Esophagus muscularis mucosa (tissue), 4 donors: ENCODE measurements around the gene SDR9C7. TPM values are rescaled to one million over a fixed set of nuclear protein-coding genes. Genes with fewer than 3 reads are reported as not detected.

Source experiments
- DNase-seq: peaks from one replicate; pipeline ENCODE4 v3.0.0-alpha.2; 2017; ENCODE audit errors: extremely low spot score
- H3K27ac ChIP-seq, 4 donors: fragments of 200-600 bp; sonication (generic); replicated peaks in 1 of 4; 1 replicate in 3 of 4; 2 replicates in 1 of 4; pipeline ENCODE4 v1.5.1; 2016 to 2019; ENCODE audit warnings: mild to moderate bottlenecking in 1 of 4
- H3K27me3 ChIP-seq, 4 donors: fragments of 200-600 bp; sonication (generic); one replicate each; pipeline versions ENCODE4 v1.5.1 to v1.6.0; 2016 to 2019
- H3K36me3 ChIP-seq, 4 donors: fragments of 200-600 bp; sonication (generic); one replicate each; pipeline ENCODE4 v1.5.1; 2016 to 2019
- H3K4me1 ChIP-seq, 4 donors: fragments of 200-600 bp; sonication (generic); one replicate each; pipeline ENCODE4 v1.5.1; 2016 to 2019
- H3K4me3 ChIP-seq, 4 donors: fragments of 200-600 bp; sonication (generic); 1 replicate in 2 of 4; 2 replicates in 2 of 4; pipeline ENCODE4 v1.5.1; 2016 to 2019; ENCODE audit warnings: mild to moderate bottlenecking in 4 of 4, moderate library complexity in 1 of 4
- H3K9me3 ChIP-seq, 4 donors: fragments of 200-600 bp; sonication (generic); 1 replicate in 3 of 4; 2 replicates in 1 of 4; pipeline ENCODE4 v1.5.1; 2016 to 2019
- EP300 ChIP-seq: sonication (generic); formaldehyde crosslinking; IDR thresholded peaks from one replicate; pipeline ENCODE4 v1.6.1; 2017; ENCODE audit warnings: antibody characterized with exemption
- POLR2A ChIP-seq: fragments of 450-650 bp; IDR thresholded peaks from one replicate; pipeline ENCODE4 v1.6.1; 2017; ENCODE audit warnings: antibody characterized with exemption, moderate library complexity, mild to moderate bottlenecking, low read depth
- POLR2AphosphoS5 ChIP-seq, 2 donors: sonication (generic); formaldehyde crosslinking; IDR thresholded peaks; one replicate each; pipeline ENCODE4 v1.6.1; 2017; ENCODE audit warnings: antibody characterized with exemption in 2 of 2
- WGBS: methylation state at CpG from one replicate; pipeline ENCODE4 v1.1.5; 2018; 5-methylcytosine and 5-hydroxymethylcytosine counted together
- intact Hi-C: fragments of 100-400 bp; cut with DNase I; formaldehyde crosslinking; loops from one replicate; pipeline ENCODE4 v1.15.1; 2023
- total RNA-seq, 4 donors: library from RNA; depleted of rRNA; stranded (reverse); fragments of >200 nt; gene quantifications; one replicate each; pipeline versions ENCODE4 v1.1.0 to v1.2.1, GENCODE V29; 2016
- TF ChIP-seq, protein P1 (sequence below), 3 experiments: fragments of 200-600 bp in 2 of 3; fragments of 450-650 bp in 1 of 3; sonication (generic) in 2 of 3; IDR thresholded peaks; one replicate each; pipeline ENCODE4 v1.5.1; 2017 to 2019; ENCODE audit warnings: antibody characterized with exemption in 3 of 3, mild to moderate bottlenecking in 2 of 3, moderate library complexity in 1 of 3

The SDR9C7 gene
- total RNA-seq, 4 donors from 2014 or later = 0.40 to 0.42 TPM; not detected in 2

DNA sequence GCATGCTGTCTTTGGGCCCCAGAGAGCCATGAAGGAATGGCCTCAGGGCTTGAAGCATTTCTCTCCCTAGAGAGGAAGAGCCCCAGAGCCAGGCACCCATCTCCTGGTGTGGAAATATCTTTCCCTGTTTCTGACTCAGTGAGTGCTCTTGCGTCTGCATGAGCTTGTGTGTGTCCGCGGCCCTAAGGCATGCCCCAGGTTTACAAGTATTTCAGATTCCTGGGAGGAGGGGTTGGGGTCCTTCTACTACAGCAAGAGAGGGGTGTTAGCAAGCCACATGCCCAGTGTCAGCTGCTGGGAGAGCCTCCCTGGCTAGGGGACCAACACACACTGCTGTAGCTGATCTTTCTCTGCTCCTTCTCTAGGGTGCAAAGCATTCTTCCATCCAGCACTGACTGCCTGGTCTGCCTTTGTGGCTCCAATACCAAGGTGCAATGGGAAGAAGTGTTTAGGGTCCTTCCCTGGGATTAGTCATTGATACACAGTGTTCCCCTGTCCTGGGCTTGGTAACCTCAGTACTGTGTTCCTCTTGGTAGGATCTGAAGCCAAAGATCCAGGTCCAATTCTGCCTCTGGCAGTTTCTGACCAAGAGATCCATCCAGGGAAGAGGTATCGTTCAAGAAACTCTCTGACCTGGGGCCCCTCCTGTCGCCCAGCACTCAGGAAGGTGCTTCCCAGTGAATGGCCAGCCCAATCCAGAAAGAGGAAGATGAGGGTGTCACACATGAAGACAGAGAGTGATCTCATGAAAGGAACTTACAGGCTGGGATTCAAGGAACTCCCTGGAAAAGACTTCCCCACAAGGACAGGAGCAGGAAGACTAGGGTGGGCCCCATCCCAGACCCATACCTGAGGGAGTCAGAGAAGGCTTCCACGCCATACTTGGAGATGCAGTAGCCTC, 20.1 kb upstream of the SDR9C7 start:
- H3K9me3 ChIP-seq = peaks cover 0 to 16% (median 9%) of the 10 kb centered on the region in 4 donors
- H3K4me3 ChIP-seq = no peak overlapping the region
- DNase-seq = peak; percentile 81
- H3K27me3 ChIP-seq = no peaks in the 10 kb centered on the region
- peaks cover 0 to 5% (median 0%) of the 10 kb centered on the region in 4 donors for H3K36me3 ChIP-seq
- WGBS = 91% methylated on average over 5 of the region's 6 CpGs
- no peaks in the 10 kb centered on the region for H3K4me1 ChIP-seq
- TF ChIP-seq POLR2AphosphoS5 (IDR thresholded peaks at IDR 0.05) (no peak), POLR2A (no peak), EP300 (no peak)
- TF ChIP-seq, protein P1, sequence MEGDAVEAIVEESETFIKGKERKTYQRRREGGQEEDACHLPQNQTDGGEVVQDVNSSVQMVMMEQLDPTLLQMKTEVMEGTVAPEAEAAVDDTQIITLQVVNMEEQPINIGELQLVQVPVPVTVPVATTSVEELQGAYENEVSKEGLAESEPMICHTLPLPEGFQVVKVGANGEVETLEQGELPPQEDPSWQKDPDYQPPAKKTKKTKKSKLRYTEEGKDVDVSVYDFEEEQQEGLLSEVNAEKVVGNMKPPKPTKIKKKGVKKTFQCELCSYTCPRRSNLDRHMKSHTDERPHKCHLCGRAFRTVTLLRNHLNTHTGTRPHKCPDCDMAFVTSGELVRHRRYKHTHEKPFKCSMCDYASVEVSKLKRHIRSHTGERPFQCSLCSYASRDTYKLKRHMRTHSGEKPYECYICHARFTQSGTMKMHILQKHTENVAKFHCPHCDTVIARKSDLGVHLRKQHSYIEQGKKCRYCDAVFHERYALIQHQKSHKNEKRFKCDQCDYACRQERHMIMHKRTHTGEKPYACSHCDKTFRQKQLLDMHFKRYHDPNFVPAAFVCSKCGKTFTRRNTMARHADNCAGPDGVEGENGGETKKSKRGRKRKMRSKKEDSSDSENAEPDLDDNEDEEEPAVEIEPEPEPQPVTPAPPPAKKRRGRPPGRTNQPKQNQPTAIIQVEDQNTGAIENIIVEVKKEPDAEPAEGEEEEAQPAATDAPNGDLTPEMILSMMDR (IDR thresholded peaks at IDR 0.05) = no peak
- intact Hi-C loops = no loop called here
- no peak overlapping the region for H3K27ac ChIP-seq

DNA sequence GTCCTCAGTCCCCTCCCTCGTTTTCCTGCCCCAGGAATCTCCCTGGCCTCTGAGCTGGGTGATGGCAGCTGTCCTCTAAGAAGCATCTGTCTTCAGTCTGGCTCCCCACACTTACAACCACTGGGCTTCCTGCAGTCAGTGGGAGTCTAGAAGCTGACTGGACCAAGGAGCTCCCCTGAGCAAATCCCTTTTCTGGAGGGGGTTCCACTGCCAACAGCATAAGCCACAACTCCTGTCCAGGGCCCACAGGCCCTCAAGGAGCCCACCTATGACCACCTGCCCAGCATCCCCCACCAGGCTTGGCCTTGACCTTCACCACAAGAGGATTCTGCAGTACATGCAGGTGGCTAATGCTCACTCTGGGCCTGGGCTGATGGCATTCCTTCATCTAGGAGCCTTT, 19.1 kb upstream of the SDR9C7 start:
- Histone ChIP-seq H3K4me1 (no peaks in the 10 kb centered on the region), H3K9me3 (peaks cover 0 to 6% (median 4%) of the 10 kb centered on the region in 4 donors), H3K27me3 (no peaks in the 10 kb centered on the region), H3K36me3 (peaks cover 0 to 5% (median 0%) of the 10 kb centered on the region in 4 donors), H3K27ac (no peak overlapping the region), H3K4me3 (no peak overlapping the region)
- TF ChIP-seq, protein P1 (IDR thresholded peaks at IDR 0.05) = no peak
- TF ChIP-seq POLR2A = no peak
- TF ChIP-seq POLR2AphosphoS5 (IDR thresholded peaks at IDR 0.05) = no peak
- no peak for TF ChIP-seq EP300
- peak; percentile 77 for DNase-seq
- 29% methylated on average over 1 of the region's 1 CpG for WGBS
- intact Hi-C loops = no loop called here

DNA sequence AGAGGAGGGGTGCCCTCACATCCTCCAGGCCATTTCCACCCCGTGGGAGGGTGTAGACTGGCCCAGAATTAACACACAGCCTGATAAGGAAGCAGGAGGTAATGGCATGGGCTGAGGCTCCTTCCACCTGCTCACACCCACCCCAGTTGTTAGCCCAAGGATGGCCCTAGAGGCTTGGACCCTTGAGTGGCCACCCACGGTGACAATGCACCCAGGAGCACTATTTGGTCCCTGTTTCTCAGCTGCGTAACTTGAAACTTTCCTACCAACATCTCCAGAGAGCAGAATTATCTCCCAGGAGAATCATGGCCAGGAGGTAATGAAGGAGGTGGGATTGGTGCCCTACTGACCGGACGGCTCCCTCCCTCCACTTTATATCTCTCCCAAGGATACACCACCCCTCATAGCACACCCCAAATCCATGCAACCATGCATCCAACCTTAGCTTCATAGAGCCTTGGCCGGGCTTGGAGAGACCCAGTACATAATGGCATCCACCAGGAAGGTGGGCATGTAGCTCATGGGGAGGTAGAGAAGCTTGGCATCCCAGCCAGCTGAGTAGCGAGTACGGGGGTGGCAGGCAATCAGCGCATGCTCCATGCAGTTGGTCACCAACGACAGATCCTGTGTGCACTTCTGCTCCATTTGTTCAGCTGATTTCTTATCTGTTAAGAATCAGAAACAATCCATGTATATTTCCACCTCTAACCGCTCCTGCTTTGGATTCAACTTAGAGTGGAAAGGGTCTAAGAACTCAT, 17.6 kb upstream of the SDR9C7 start:
- H3K9me3 ChIP-seq = no peaks in the 10 kb centered on the region
- no peak overlapping the region for H3K27ac ChIP-seq
- no peak overlapping the region for H3K4me3 ChIP-seq
- H3K36me3 ChIP-seq = peaks cover 0 to 5% (median 0%) of the 10 kb centered on the region in 4 donors
- H3K4me1 ChIP-seq = no peaks in the 10 kb centered on the region
- WGBS = 94% methylated on average over 9 of the region's 11 CpGs
- TF ChIP-seq, protein P1 (IDR thresholded peaks at IDR 0.05) = no peak
- TF ChIP-seq POLR2A (no peak), EP300 (no peak), POLR2AphosphoS5 (IDR thresholded peaks at IDR 0.05) (no peak)
- peak; percentile 74 for DNase-seq
- H3K27me3 ChIP-seq = no peaks in the 10 kb centered on the region
- intact Hi-C loops = no loop called here

DNA sequence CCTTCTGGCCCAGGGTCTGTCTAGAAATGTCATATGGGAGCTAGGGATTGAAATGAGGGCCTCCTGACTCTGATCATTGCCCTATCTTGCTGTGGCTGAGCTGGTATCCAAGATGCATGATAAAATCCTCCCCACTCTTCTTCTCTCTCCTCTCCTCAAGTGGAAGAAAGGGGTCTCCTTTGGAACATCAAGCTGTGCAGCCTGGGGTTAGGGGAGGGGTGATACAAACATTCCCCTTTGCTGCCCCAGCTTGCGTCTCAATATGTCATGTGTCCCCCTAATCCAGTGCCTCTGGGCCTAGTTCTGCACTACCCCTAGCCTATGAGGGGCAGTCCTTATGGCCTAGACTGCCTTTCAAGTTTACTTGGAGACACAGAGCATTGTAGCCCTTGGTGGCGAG, 14.7 kb upstream of the SDR9C7 start:
- H3K36me3 ChIP-seq = peaks cover 0 to 5% (median 0%) of the 10 kb centered on the region in 4 donors
- H3K4me3 ChIP-seq = no peak overlapping the region
- H3K4me1 ChIP-seq = no peaks in the 10 kb centered on the region
- DNase-seq = peak; percentile 62
- intact Hi-C loops = no loop called here
- no peak overlapping the region for H3K27ac ChIP-seq
- H3K9me3 ChIP-seq = no peaks in the 10 kb centered on the region
- TF ChIP-seq POLR2A (no peak), EP300 (no peak), POLR2AphosphoS5 (IDR thresholded peaks at IDR 0.05) (no peak)
- TF ChIP-seq, protein P1 (IDR thresholded peaks at IDR 0.05) = no peak
- H3K27me3 ChIP-seq = no peaks in the 10 kb centered on the region
- WGBS = 100% methylated on average over 2 of the region's 2 CpGs
